ENCODE data around the gene FOXO6.

GRCh38 chr1:41407664-41408252 is 46.5 kb downstream of the FOXO6 start:
- no peak for TF ChIP-seq CTCF (conservative IDR thresholded peaks at IDR 0.05)
- no peak for TF ChIP-seq EZH2 (IDR thresholded peaks at IDR 0.05; ENCODE audit: low read depth)

Data from PC-9 (cell line).